ENCODE measurements around the gene ILF3.
"Not testable (repeated sequence)": the region's sequence is repeated elsewhere in the genome, so short reads cannot be mapped to it uniquely, and the experiment has no call there.

Gene ILF3

DNA sequence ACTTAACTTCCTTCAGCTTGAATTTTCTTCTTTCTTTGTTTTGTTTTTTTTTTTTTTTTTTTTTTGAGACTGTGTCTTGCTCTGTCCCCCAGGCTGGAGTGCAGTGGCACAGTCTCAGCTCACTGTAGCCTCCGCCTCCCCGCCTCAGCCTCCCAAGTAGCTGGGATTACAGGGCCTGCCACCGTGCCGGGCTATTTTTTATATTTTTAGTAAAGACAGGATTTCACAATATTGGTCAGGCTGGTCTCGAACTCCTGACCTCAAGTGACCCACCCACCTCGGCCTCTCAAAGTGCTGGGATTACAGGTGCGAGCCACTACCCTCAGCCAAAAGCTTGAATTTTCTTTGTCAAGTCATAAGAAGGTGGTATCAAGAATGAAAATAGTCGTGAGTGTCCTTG, 21.1 kb downstream of the ILF3 start:
- DNase-seq (ENCODE audit: low spot score), result not testable (repeated sequence)

DNA sequence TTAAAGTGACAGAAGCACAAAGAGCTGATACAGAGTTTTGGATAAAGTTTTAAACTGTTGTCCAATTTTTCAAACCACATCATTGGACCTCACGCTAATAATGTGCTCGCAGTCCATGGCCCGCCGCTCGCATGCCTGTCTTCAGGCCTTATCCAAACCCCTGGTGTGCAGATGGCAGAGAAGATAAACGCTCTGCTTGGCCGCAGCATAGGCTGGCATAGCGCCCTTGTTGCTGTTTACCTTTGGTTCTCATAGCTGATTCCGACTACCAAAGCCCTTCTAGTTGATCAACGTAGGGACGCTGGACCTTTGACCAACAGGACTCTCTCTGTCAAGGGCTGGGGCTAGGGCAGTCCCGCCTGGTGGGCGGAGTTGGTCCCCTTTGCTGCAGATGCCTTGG, 23.6 kb downstream of the ILF3 start:
- no peak for DNase-seq (ENCODE audit: low spot score)

DNA sequence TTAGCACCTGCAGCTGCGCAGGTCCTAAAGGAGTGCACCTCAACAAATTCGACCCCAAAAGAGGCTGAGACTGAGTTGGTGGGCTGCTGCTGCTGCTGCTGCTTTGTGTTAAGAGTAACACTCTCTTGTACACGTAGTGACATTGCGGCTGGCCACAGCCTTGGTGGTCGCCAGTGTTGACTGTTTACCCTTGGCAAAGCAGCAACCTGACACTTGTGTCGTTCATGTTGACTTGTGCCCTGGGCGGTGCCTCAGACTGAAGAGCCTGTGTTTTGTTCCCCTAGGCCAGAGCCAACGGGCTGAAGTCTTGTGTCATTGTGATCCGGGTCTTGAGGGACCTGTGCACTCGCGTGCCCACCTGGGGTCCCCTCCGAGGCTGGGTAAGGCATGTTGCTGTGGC, 24.7 kb downstream of the ILF3 start:
- DNase-seq (ENCODE audit: low spot score), result no peak

DNA sequence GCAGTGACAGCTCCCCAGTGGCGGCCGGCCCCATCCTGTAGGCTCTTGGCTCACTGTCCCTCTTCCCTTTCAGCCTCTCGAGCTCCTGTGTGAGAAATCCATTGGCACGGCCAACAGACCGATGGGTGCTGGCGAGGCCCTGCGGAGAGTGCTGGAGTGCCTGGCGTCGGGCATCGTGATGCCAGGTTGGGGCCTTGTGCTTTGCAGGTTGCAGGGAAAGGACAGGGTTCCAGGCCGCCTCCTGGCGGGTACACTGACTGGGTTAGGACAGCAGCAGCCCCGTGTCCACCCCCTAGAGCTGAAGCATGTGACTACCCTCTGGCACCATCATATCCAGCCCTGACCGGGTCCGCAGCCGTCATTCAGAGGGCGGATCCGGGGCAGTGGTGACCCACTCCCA, 25.6 kb downstream of the ILF3 start:
- DNase-seq (ENCODE audit: low spot score), result no peak

DNA sequence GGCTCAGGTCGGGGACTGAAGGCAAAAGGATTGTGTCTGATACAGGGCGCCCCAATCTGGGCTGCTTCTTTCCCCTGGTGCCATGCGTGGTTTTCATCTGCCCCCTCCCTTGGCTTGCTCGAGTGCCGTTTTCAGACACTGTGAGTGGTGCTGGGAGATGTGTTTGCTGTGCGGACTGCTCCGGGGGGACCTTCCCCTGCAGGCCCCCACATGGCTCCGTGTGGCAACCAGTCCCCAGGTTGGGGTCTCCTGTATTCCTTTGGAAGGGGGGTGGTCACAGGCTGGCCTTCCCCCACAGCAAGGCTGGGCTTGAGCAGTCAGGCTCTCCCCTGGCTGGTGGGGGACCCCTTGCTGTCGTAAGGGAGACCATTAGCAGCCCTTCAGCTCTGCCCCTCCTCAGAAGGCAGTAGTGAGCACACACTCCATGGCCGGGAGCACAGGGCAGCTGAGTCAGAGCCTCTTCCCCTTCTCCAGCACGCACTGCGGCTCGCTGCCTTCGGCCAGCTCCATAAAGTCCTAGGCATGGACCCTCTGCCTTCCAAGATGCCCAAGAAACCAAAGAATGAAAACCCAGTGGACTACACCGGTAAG, 26.5 kb downstream of the ILF3 start:
- DNase-seq (ENCODE audit: low spot score), result no peak

DNA sequence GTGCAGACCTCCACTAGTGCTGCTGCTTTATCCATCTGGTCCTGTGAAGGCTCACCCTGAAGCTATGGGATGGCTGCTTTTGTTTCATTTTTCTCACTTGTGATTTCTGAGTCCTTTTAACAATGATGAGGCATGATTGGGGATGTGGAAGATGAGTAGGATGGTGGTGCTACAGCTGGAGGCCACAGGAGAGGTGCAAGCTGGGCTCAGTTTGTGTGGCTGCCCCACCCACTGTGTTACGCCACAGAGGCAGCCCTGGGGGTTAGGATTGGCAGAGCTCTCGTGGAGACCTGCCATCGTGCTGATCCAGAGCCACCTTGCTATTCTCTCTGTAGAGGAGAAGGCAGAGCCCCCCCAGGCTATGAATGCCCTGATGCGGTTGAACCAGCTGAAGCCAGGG, 27.5 kb downstream of the ILF3 start:
- DNase-seq (ENCODE audit: low spot score), result no peak

DNA sequence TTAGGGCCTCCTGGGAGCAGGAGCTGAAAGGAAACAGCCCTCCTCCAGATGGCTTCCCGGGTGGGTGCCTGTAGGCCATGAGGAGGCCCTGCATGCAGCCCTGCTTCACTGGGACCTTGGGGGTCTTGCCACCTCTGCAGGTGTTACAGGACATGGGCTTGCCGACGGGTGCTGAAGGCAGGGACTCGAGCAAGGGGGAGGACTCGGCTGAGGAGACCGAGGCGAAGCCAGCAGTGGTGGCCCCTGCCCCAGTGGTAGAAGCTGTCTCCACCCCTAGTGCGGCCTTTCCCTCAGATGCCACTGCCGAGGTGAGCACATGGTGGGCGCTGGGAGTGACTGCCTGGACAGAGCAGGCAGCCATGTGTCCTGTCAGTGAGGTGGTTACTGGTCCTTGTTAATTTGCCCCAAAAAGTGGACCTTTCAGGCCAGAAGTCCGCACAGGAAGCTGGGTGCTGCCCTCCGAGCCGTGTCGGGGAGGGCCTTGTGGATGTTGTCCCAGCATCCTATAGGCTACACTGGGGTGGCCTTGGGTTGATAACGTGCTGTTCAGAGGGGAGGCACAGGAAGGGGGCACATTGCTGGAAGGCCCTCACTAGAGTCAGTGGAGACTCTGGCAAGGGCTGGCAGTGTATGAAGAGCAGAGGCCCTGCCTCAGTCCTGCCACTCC, 28.4 kb downstream of the ILF3 start:
- no peak for DNase-seq (ENCODE audit: low spot score)

DNA sequence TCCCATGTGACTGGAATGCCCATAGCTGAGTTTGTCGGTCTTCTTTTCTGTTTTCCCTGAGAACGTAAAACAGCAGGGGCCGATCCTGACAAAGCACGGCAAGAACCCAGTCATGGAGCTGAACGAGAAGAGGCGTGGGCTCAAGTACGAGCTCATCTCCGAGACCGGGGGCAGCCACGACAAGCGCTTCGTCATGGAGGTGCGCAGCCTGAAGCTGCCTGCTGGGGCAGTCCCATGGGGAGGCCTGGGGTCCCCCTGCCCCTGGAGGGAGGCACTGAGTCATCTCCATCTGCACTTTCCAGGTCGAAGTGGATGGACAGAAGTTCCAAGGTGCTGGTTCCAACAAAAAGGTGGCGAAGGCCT, 28.9 kb downstream of the ILF3 start:
- DNase-seq (ENCODE audit: low spot score), result no peak

DNA sequence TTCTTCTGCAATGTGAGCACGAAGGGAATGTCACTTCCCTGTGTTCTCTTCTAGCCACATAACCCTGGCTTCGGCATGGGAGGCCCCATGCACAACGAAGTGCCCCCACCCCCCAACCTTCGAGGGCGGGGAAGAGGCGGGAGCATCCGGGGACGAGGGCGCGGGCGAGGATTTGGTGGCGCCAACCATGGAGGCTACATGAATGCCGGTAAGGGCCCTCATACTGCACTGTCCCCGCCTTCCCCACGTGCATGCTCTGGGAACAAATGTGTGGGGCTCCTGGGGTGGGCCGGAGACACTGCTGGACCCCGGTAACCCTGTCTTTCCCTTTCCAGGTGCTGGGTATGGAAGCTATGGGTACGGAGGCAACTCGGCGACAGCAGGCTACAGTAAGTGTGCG, 29.4 kb downstream of the ILF3 start:
- DNase-seq (ENCODE audit: low spot score), result no peak

DNA sequence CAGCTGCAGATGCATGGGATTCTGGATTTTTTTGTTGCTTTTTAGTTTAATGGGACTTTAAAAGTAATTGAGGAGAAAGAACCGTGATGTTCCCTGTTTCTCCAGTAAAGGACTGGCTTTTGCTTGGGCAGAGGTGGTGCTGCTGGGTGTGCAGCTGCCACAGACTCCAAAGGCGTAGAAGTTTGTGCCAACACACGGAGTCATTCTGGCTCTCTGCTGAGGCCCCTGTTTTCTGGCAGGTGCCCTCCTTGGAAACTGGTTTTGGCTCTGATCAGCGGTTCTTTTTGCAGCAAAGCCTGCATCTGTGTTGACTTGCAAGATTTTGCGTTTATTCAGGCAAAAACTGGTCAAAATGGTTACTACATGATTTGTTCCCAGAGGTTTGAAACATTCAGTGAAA, 31.1 kb downstream of the ILF3 start:
- DNase-seq (ENCODE audit: low spot score), result no peak

DNA sequence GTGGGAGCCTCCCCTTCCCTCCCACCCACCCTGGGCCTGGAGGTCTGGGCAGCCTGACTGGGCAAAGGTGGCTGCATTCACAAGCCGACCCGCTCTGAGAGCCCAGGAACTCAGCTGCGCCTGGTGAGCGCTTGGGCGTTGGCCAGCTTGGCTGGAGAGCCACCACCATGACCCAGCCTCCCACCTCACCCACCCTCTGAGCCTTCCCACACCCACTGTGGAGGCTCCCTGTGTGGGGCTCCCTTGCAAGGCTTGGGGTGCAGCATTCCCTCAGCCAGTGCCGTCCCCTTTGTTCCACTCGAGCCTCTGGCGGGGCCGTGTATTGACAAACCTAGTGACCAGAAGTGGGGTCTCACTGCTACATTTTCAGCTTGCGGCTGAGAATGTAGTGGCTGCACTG, 32.0 kb downstream of the ILF3 start:
- DNase-seq (ENCODE audit: low spot score), result no peak

DNA sequence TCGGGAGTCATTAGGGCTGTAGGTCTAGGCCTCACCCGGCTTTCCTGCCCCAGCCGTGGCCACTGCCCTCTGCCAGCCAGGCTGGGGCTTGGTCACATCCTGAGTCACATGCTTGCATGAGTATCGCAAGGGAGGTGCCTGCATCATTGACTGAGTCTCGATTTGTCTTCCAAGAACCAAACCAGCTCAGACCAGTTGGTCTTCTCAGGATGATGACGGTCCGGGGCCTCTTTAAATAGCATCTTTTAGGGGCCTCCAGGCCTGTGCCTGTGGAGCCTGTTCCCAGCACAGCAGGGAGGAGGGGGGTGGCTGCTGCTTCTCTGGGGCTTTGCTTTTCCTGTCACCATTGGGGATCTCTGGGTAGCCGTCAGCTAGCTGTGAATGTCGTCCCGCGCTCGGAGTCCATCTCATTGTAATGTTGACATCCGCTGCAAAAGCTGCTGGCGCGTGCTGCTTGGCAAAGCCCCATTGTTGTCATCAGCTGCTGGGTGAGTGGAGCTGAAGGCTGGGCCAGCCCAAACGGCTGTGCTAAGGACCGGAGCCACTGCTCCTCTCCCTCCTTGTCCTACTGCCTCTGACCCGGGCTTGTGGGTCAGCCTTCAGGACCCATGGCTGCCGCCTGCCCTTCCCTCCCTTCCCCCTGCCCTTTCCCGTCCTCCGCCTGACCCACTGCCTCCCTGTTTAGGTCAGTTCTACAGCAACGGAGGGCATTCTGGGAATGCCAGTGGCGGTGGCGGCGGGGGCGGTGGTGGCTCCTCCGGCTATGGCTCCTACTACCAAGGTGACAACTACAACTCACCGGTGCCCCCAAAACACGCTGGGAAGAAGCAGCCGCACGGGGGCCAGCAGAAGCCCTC, 32.7 kb downstream of the ILF3 start:
- no peak for DNase-seq (ENCODE audit: low spot score)

DNA sequence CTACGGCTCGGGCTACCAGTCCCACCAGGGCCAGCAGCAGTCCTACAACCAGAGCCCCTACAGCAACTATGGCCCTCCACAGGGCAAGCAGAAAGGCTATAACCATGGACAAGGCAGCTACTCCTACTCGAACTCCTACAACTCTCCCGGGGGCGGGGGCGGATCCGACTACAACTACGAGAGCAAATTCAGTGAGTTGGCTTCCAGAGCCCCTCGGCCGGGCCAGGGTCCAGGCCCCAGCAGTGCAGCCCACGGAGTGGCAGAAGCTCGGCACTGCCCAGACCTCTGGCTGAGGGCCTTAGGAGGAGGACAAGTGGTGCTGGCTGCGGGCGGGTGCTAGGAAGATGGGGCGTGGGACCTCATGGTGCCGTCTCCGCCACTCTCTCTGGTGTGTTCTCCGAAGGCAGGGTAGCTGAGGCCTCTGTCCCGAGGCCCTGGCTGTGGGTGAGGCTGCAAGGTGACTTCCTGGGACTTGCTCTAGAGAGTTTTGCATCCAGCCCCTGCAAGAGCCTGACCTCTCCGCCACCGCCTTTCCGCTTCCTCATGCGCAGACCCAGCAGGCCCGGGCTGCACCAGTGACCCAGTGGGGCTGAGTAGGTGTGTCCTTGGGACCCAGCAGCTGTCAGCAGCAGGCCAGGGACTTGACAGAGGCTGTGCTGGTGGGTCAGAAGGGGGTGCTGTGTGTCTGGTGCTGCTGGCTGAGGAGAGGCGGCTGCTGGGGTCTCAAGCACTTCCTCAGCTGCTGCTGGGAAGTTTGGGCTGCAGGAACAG, 33.6 kb downstream of the ILF3 start:
- DNase-seq (ENCODE audit: low spot score), result no peak

DNA sequence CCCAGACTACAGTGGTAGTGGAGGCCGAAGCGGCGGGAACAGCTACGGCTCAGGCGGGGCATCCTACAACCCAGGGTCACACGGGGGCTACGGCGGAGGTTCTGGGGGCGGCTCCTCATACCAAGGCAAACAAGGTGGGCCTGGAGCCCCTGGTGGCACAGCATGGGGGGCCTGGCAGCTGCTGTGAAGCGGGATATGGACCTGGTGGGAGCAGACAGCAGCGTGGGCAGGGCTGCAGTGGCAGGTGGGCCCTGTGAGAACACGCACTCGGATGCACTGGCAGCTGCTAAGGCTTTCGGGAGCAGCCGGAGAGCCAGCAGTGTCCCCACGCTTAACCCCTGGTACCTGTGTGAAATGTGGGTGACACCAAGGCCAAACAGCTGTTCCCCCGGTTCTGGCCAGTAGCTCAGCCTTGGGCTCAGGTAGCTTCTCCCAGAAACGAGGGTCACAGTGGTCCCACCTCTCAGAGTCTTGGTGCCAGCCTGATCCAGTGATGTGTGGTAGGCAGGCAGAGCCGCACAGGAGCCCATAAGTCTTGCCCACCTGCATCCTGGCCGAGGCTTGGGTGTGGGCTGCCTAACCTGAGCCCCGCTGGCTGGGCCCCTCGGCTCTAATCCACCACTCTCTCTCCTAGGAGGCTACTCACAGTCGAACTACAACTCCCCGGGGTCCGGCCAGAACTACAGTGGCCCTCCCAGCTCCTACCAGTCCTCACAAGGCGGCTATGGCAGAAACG, 34.6 kb downstream of the ILF3 start:
- DNase-seq (ENCODE audit: low spot score), result no peak

DNA sequence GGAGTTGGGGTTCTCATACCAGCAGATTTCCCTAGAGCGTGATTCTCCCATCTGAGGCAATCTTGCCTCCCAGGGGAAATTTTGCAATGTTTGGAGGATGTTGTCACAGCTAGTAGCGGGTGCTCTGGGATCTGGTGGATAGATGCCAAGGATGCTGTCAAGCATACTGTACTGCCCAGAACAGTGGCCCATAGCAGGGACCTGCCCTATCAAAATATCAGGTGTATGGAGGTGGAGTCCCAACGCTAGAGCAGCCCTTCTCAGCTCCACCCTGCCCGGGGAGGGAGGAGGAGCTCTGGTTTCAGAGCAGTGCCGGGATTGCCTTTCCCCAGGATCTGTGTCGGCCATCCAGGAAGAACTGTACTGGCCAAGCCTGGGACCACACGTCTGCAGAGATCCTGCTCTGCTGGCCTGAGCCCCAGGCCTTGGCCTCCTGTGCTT, 36.2 kb downstream of the ILF3 start:
- no peak for DNase-seq (ENCODE audit: low spot score)

DNA sequence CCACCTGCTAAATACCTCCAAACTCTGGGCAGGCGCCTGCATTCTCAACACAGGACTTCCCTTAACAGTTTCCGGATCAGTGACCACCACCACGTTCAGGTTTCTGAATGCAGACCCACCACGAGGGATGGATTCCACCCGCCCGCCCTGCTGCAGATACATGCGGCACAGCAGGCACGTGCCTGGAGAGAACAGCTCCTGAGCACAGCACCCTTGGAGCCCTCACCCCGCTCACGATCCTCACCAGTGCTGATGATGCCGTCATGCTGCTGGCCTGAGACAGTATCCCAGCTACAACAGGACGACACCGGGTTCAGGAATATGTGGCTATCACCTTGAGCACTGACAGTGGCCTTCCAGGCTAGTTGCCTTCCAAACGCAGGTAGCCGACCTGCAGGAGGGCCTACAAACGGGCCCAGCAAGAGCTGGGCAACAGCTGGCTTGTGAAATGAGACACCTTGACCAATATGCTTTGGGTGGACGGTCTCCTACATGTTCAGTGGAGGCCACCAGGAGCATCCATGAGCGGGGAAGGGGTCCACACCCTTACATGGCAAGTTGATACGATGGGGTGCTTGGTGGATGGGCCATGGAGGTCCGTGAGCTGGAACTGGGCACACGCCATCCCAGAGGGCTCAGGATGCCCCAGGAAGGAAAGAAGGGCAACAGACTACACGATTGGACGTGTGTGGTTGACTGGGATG, 37.2 kb downstream of the ILF3 start:
- DNase-seq (ENCODE audit: low spot score), result no peak

DNA sequence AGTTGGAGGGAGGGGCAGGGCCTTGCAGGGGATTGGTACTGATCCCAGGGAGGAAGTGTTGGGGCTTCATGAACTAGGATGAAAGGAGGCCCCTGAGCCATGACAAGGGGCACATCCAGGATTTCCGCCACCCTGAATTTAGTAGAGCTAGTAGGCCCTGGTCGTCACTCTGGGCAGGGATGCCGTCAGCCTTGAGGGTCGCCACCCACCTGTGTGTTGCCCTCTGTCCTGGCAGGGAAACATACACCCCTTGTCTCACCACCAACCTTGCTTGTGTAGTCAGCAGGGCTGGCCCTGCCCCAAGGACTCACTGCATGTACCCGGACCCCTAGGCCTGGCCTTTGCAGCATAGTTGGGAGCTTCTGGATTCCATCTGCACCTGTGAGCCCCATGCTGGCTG, 37.7 kb downstream of the ILF3 start:
- DNase-seq (ENCODE audit: low spot score), result no peak

DNA sequence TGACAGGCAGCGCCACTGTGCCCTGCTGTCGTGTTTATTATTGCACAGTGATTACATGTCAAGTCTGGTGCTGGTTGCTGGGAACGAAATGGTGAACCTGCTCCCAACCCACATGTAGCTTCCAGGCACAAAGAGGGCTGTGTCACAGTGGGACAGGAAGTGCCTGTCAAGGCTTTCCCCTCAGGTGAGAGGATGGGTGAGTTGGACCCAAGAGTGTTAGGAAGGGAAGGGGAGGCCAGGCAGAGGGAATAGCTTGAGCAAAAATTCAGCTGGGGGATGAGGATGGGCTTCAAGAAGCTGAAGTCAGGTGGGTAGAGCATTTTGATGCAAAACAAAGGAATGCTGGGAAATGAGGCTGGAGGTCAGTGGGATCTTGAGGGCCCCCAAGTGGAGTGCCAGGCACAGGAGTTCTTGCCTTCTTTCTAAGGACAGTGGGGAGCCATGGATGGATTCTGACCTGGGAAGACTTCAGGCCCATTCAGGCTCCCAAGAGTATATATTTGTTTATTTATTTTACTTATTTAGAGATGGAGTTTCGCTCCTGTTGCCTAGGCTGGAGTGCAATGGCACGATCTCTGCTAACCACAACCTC, 38.6 kb downstream of the ILF3 start:
- DNase-seq (ENCODE audit: low spot score), result no peak

DNA sequence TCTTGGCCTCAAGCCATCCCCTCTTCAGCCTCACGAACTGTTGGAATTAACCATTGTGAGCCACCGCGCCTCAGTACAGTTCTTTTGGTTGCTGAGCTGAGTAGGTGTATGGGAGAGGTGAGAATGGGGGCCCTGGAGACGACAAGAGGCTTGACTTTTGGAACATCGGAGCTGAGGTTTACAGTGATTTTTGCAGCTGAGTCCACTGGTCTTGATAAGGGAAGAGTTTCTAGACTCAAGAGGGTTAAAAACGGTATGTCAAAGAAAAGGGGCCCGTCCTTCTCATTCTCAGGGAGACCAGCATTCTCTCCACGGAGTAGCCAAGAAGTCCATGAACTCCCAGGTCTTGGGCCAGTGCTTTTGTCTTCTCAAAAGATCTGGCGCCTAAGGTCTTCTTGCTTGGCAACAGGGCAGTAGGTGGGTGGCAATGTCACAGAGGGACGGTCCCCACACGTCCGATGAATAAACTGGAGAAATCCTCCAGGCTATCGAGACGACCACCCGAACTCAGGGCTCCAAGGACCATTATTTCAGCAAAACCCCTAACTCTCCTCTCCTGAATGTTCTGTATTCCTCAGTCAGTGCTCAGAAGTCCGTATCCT, 40.7 kb downstream of the ILF3 start:
- DNase-seq (ENCODE audit: low spot score), result no peak
